PFSK-1 (cell line): ENCODE measurements around the gene LIMA1.

Experiments
- POLR2AphosphoS5 ChIP-seq: IDR thresholded peaks from 2 replicates; pipeline ENCODE4 v1.6.1; 2012; ENCODE audit warnings: low read depth, mild to moderate bottlenecking, control low read depth, low read length, moderate library complexity
- REST ChIP-seq, 2 experiments: IDR thresholded peaks; 2 replicates each; pipeline versions ENCODE4 v1.6.1 to v1.8.0; 2011 to 2012; ENCODE audit warnings: low read depth in 2 of 2, low read length in 2 of 2, control low read depth in 1 of 2, inconsistent platforms in 1 of 2, mild to moderate bottlenecking in 1 of 2, moderate library complexity in 1 of 2; ENCODE audit not compliant: insufficient read depth in 1 of 2

GRCh38 chr12:50203691-50204090 lies 79.6 kb downstream of the LIMA1 start:
- TF ChIP-seq POLR2AphosphoS5 (no peak), REST (IDR thresholded peaks at IDR 0.05; ENCODE audit: insufficient read depth in 1 of 2, low read depth in 2 of 2, low read length in 2 of 2) (no peak)
